Type B pancreatic cell (in vitro differentiated cells): ENCODE measurements around the gene TENM4. TPM values are rescaled to one million over a fixed set of nuclear protein-coding genes. Genes with fewer than 3 reads are reported as not detected.

ENCODE experiments used
- DNase-seq: peaks from one replicate; pipeline ENCODE4 v3.0.0; 2021; ENCODE audit warnings: mixed read lengths; ENCODE audit not compliant: unreplicated experiment; ENCODE audit errors: extremely low spot score
- H3K27ac Mint-ChIP-seq: 2 replicates; pipeline ENCODE4 v1.8.0; 2021; ENCODE audit warnings: mild to moderate bottlenecking, mixed read lengths
- H3K27me3 Mint-ChIP-seq: 2 replicates; pipeline ENCODE4 v1.8.0; 2021; ENCODE audit warnings: mixed read lengths
- H3K36me3 Mint-ChIP-seq: 2 replicates; pipeline ENCODE4 v1.8.0; 2021; ENCODE audit warnings: mixed read lengths
- H3K4me1 Mint-ChIP-seq: one replicate; pipeline ENCODE4 v1.8.0; 2021; ENCODE audit warnings: mixed read lengths; ENCODE audit not compliant: unreplicated experiment
- H3K4me3 Mint-ChIP-seq: 2 replicates; pipeline ENCODE4 v1.8.0; 2021; ENCODE audit warnings: mild to moderate bottlenecking, mixed read lengths
- H3K9me3 Mint-ChIP-seq: 2 replicates; pipeline ENCODE4 v1.8.0; 2021; ENCODE audit warnings: mixed read lengths
- CTCF ChIP-seq: fragments of 200-600 bp; sonication (generic); conservative IDR thresholded peaks from 2 replicates; pipeline ENCODE4 v1.5.0; 2021; ENCODE audit warnings: antibody characterized with exemption, mild to moderate bottlenecking
- total RNA-seq: library from RNA; stranded (reverse); gene quantifications from 2 replicates; pipeline ENCODE4 v1.2.1, GENCODE V29; 2021; ENCODE audit warnings: low replicate concordance

Gene TENM4
- total RNA-seq, 1 donor from 2014 or later: 156 TPM

DNA sequence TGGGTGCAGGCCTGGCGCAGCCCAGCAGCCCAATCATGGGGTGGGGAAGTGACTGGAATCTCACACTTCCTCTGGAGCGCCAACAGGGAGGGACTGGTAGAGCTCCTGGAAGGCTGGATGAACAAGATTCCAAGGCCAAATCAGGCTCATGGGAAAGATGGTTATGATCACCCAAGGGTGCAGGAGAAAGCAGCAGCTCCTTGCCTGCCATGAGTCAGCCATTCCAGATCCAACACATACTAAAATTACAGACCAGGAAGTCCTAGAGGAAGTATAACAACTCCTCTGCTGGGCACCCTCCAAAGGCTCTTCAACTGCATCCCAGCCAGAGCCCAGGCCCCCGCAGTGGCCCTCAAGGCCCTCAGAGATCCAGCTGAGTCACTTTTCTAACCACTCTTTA, 427.3 kb downstream of the TENM4 start:
- Mint-ChIP-seq H3K27ac (no peak overlapping the region), H3K4me1 (peaks cover 16% of the 10 kb centered on the region), H3K36me3 (peaks cover 24% of the 10 kb centered on the region), H3K4me3 (no peak overlapping the region), H3K9me3 (peaks cover 9% of the 10 kb centered on the region), H3K27me3 (peaks cover 3% of the 10 kb centered on the region)
- DNase-seq: no peak
- no peak for TF ChIP-seq CTCF

DNA sequence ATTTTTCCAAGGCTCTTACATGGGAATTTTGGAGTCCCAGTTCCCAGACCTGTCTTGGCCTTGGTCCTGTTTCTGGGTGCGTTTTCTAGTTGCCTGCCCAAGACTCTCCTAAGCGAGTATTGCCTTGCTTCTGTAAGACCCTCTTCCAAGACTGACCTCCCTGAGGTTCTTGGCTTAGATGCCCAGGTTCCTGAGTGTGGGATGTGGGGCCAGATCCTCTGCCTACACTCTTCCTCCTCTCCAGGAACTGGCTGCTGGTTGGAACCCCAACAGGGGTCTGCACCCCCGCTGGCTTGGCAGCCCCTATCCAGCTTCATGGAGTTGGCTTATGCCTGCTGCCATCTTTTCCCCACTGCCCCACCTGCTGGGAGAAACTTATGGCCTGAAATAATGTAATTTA, 429.5 kb downstream of the TENM4 start:
- H3K4me3 Mint-ChIP-seq: no peak overlapping the region

GRCh38 chr11:79007771-79008402, 432.9 kb downstream of the TENM4 start:
- H3K27me3 Mint-ChIP-seq: no peaks in the 10 kb centered on the region
- H3K4me3 Mint-ChIP-seq: no peak overlapping the region
- peaks cover 6% of the 10 kb centered on the region for H3K9me3 Mint-ChIP-seq
- peaks cover 24% of the 10 kb centered on the region for H3K36me3 Mint-ChIP-seq
- TF ChIP-seq CTCF: no peak
- no peak overlapping the region for H3K27ac Mint-ChIP-seq
- H3K4me1 Mint-ChIP-seq: no peaks in the 10 kb centered on the region
- DNase-seq: peak; percentile 16

More for the DNA sequence above, 429.5 kb downstream of the TENM4 start:
- Mint-ChIP-seq H3K27ac (no peak overlapping the region), H3K4me1 (no peaks in the 10 kb centered on the region), H3K27me3 (peaks cover 3% of the 10 kb centered on the region), H3K36me3 (peaks cover 24% of the 10 kb centered on the region), H3K9me3 (peaks cover 9% of the 10 kb centered on the region)
- DNase-seq: peak; percentile 13
- TF ChIP-seq CTCF: no peak

DNA sequence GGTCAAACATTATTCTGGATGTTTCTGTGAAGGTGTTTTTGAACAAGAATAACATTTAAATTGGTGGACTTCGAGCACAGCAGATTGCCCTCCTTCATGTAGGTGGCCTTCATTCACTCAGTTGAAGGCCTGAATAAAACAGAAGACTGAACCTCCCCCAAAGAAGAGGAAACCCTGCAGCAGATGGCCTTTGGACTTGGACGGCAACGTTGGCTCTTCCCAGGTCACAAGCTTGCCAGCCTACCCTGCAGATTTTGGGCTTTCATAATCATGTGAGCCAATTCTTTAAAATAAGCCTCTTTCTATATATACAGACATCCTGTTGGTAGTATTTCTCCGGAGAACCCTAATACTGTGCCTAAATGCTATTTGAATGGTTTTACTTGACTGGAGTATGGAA, 434.0 kb downstream of the TENM4 start:
- H3K27me3 Mint-ChIP-seq: no peaks in the 10 kb centered on the region
- peak; percentile 2 for DNase-seq
- peaks cover 11% of the 10 kb centered on the region for H3K9me3 Mint-ChIP-seq
- no peak overlapping the region for H3K4me3 Mint-ChIP-seq
- H3K36me3 Mint-ChIP-seq: peaks cover 24% of the 10 kb centered on the region
- TF ChIP-seq CTCF: no peak
- H3K27ac Mint-ChIP-seq: no peak overlapping the region
- no peaks in the 10 kb centered on the region for H3K4me1 Mint-ChIP-seq

GRCh38 chr11:78996007-78996406, 444.8 kb downstream of the TENM4 start:
- no peak overlapping the region for H3K4me3 Mint-ChIP-seq
- H3K9me3 Mint-ChIP-seq: peaks cover 15% of the 10 kb centered on the region
- H3K36me3 Mint-ChIP-seq: peaks cover 21% of the 10 kb centered on the region
- H3K27ac Mint-ChIP-seq: no peak overlapping the region
- H3K27me3 Mint-ChIP-seq: no peaks in the 10 kb centered on the region
- no peak for TF ChIP-seq CTCF
- DNase-seq: no peak
- H3K4me1 Mint-ChIP-seq: peaks cover 11% of the 10 kb centered on the region
